K562 (cell line): ENCODE results near the gene CCSER2. TPM values are rescaled to one million over a fixed set of nuclear protein-coding genes. Genes with fewer than 3 reads are reported as not detected.

Source experiments
- AFF1 ChIP-seq, 2 experiments: fragments of 450-650 bp; IDR thresholded peaks; 2 replicates each; pipeline ENCODE4 v1.6.1; 2018; ENCODE audit warnings: mild to moderate bottlenecking in 2 of 2, low read depth in 1 of 2; ENCODE audit not compliant: partially characterized antibody in 2 of 2
- ATF6 ChIP-seq: sonication (generic); formaldehyde crosslinking; IDR thresholded peaks from 2 replicates; pipeline ENCODE4 v1.4.0; 2020; ENCODE audit warnings: mild to moderate bottlenecking, missing genetic modification reagents
- CBX8 ChIP-seq: fragments of 200-600 bp; sonication (generic); IDR thresholded peaks from 2 replicates; pipeline ENCODE4 v1.6.1; 2012; ENCODE audit warnings: borderline replicate concordance, mixed run types, low read depth, mild to moderate bottlenecking, moderate library complexity, mixed read lengths, low read length, control low read depth, inconsistent platforms; ENCODE audit not compliant: poor library complexity, severe bottlenecking; ENCODE audit errors: extremely low read depth
- ETS1 ChIP-seq: conservative IDR thresholded peaks from 2 replicates; pipeline ENCODE4 v1.6.1; 2011; ENCODE audit warnings: low read depth, mild to moderate bottlenecking, low read length; ENCODE audit not compliant: control insufficient read depth
- GATA2 ChIP-seq: sonication (generic); formaldehyde crosslinking; IDR thresholded peaks from 2 replicates; pipeline ENCODE4 v1.4.0; 2020; ENCODE audit warnings: mild to moderate bottlenecking, missing genetic modification reagents
- MTA1 ChIP-seq: fragments of 450-650 bp; IDR thresholded peaks from 2 replicates; pipeline ENCODE4 v1.6.1; 2017; ENCODE audit warnings: borderline replicate concordance
- PRMT5 ChIP-seq: sonication (generic); formaldehyde crosslinking; IDR thresholded peaks from 2 replicates; pipeline ENCODE4 v1.5.0; 2020; ENCODE audit warnings: missing genetic modification reagents
- ZBTB40 ChIP-seq, 2 experiments: fragments of 450-650 bp in 1 of 2; sonication (generic) in 1 of 2; formaldehyde crosslinking in 1 of 2; IDR thresholded peaks; 2 replicates each; pipeline versions ENCODE4 v1.7.1 to v1.9.0; 2016 to 2022; ENCODE audit warnings: inconsistent platforms in 1 of 2, mild to moderate bottlenecking in 1 of 2, missing genetic modification reagents in 1 of 2
- ZNF76 ChIP-seq: fragments of 250-450 bp; sonication (Bioruptor Pico); IDR thresholded peaks from 2 replicates; pipeline ENCODE4 v1.4.0; 2020; ENCODE audit warnings: mild to moderate bottlenecking, moderate library complexity, borderline replicate concordance
- polyA plus RNA-seq, 8 experiments: library from polyadenylated mRNA; depleted of rRNA in 4 of 8; stranded (reverse) in 5 of 8; unstranded in 3 of 8; fragments of >200 nt; fragmentation: Nextera tagmentation in 2 of 8; fragmentation: Illumina TruSeq in 1 of 8; extraction: Ambion mirVana in 2 of 8; extraction: Trizol in 1 of 8; gene quantifications; 2 replicates each; pipeline versions ENCODE4 v1.2.1 to v1.2.3, GENCODE V29; 2011 to 2014; ENCODE audit warnings: inconsistent platforms in 1 of 8, missing spikeins in 1 of 8
- total RNA-seq, 7 experiments: library from RNA; depleted of rRNA in 6 of 7; stranded (reverse); fragments of >200 nt in 6 of 7; fragmentation: Illumina TruSeq in 2 of 7; extraction: Trizol in 2 of 7; gene quantifications; 2 replicates each; pipeline versions ENCODE4 v1.2.1 to v1.2.3, GENCODE V29; 2011 to 2021; ENCODE audit warnings: low replicate concordance in 1 of 7

Gene CCSER2
- total and polyA plus RNA-seq, 9 of the 15 experiments (the other 6 are each of a cell fraction or from before 2014, with no cell fraction given): 2.7 to 15.1 (median 9.7) TPM

GRCh38 chr10:84291384-84291783, 37.0 kb upstream of the CCSER2 start (continued):
- TF ChIP-seq ZBTB40 (IDR thresholded peaks at IDR 0.05): peak; percentile 83
- TF ChIP-seq ZBTB40 (CRISPR knock-in tag; IDR thresholded peaks at IDR 0.05): peak; percentile 59; the same call in 1 of the 2 replicates
- TF ChIP-seq ZNF76 (CRISPR knock-in tag): no peak
- TF ChIP-seq PRMT5: peak; percentile 97
- no peak for TF ChIP-seq GATA2
- no peak for TF ChIP-seq CBX8
- TF ChIP-seq ETS1: peak; percentile 53; the same call in 1 of the 2 replicates
- peak in 1 of 2 experiments; percentile 99 for TF ChIP-seq AFF1 (IDR thresholded peaks at IDR 0.05; ENCODE audit: low read depth in 1 of 2, partially characterized antibody in 2 of 2)
- TF ChIP-seq ATF6 (CRISPR knock-in tag): peak; percentile 81; the same call in 1 of the 2 replicates
- TF ChIP-seq MTA1: no peak
